Epithelial cell of alveolus of lung (primary cell): ENCODE results near the gene ARMC8. TPM values are rescaled to one million over a fixed set of nuclear protein-coding genes. Genes with fewer than 3 reads are reported as not detected.

Source experiments
- total RNA-seq: library from RNA; depleted of rRNA; stranded (reverse); fragments of >200 nt; gene quantifications from 2 replicates; pipeline ENCODE4 v1.2.1, GENCODE V29; 2015

Gene ARMC8
- 26.2 and 39.8 TPM in 2 replicates for total RNA-seq

GRCh38 chr3:138187296-138188012 lies at the start of gene ARMC8:
Gene ARMC8, plus strand, starts transcription at chr3:138187301. Its CDS starts 254 bp downstream, at chr3:138187555.

GRCh38 chr3:138174421-138175131 lies 12.5 kb upstream of the ARMC8 start, which contains the start of gene DBR1:
Gene DBR1, minus strand, starts transcription at chr3:138174921. Its CDS starts 126 bp downstream, at chr3:138174795.

GRCh38 chr3:138329127-138329983 lies 142.3 kb downstream of the ARMC8 start, which contains the start of gene NME9:
Gene NME9, minus strand, starts transcription at chr3:138329851. Its CDS starts 516 bp downstream, at chr3:138329335.

Other genes starting within 250 kb of the ARMC8 start
- not detected in 2 replicates for gene CLDN18, start 177.1 kb upstream of the ARMC8 start, total RNA-seq
- 4.3 and 13.3 TPM in 2 replicates for gene DZIP1L, start 71.7 kb upstream of the ARMC8 start, total RNA-seq
- not detected in 2 replicates for gene A4GNT, start 54.9 kb upstream of the ARMC8 start, total RNA-seq
- 9.7 and 14.0 TPM in 2 replicates for gene DBR1, start 12.4 kb upstream of the ARMC8 start, total RNA-seq
- gene NME9, start 142.6 kb downstream of the ARMC8 start, total RNA-seq: not detected in 2 replicates
- gene MRAS, start 161.3 kb downstream of the ARMC8 start, total RNA-seq: 25.1 and 83.3 TPM in 2 replicates
- gene ESYT3, start 247.3 kb downstream of the ARMC8 start, total RNA-seq: under 0.01 TPM in 1 of 2 replicates, not detected in the other